ENCODE measurements around the gene TRAIP. TPM values are rescaled to one million over a fixed set of nuclear protein-coding genes. Genes with fewer than 3 reads are reported as not detected.

The TRAIP gene
- total and polyA plus RNA-seq, 2 donors (not counting 1 experiment from before 2014, with no cell fraction given): 5.0 to 8.7 TPM

DNA sequence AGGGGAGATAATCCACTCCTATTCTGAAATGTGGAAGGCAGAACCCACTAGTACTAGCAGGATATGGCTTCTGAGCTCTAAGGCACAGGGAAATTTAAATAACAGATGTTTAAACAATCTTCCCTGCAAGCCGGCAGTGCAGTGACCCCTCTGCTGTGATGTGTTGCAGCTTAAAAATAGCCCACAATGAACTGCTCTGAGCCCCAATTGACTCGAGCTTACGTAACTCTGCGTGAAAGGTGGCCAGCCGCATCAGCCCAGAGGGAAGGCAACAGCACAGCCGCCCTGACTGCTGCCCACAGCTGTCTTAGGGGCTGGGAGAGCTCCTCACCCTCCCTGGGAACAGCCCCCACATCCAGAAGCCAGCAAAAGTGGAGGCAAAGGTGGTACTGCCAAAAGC, 25.8 kb upstream of the TRAIP start:
- POLR2A ChIA-PET: interaction anchor here (0.5 to 1.3 kb wide), 2 partner anchors 9 to 100 kb away, joined by 3 to 4 read pairs; no protein-coding TSS in a partner anchor
- H3K9ac ChIP-seq (ENCODE audit: low read length): no peak overlapping the region
- ATAC-seq (ENCODE audit: low read depth) (no peak), DNase-seq (no peak)
- H3K36me3 ChIP-seq (replicated peaks in 1 of 2; ENCODE audit: control extremely low read depth in 1 of 2, control insufficient read depth in 1 of 2, extremely low read depth in 1 of 2, insufficient read depth in 2 of 2, low read length in 1 of 2): no peaks in the 10 kb centered on the region
- WGBS (ENCODE audit: insufficient coverage): 70% methylated on average over 6 of the region's 6 CpGs
- TF ChIP-seq, protein P1, sequence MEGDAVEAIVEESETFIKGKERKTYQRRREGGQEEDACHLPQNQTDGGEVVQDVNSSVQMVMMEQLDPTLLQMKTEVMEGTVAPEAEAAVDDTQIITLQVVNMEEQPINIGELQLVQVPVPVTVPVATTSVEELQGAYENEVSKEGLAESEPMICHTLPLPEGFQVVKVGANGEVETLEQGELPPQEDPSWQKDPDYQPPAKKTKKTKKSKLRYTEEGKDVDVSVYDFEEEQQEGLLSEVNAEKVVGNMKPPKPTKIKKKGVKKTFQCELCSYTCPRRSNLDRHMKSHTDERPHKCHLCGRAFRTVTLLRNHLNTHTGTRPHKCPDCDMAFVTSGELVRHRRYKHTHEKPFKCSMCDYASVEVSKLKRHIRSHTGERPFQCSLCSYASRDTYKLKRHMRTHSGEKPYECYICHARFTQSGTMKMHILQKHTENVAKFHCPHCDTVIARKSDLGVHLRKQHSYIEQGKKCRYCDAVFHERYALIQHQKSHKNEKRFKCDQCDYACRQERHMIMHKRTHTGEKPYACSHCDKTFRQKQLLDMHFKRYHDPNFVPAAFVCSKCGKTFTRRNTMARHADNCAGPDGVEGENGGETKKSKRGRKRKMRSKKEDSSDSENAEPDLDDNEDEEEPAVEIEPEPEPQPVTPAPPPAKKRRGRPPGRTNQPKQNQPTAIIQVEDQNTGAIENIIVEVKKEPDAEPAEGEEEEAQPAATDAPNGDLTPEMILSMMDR (IDR thresholded peaks at IDR 0.05): no peak
- TF ChIP-seq EZH2 (IDR thresholded peaks at IDR 0.05; ENCODE audit: borderline replicate concordance, insufficient read depth, low read depth, low read length, poor library complexity, severe bottlenecking): no peak
- H3K9me3 ChIP-seq (ENCODE audit: control extremely low read depth in 1 of 3, control insufficient read depth in 2 of 3, insufficient read depth in 1 of 3, low read length in 2 of 3): no peaks in the 10 kb centered on the region
- no peak overlapping the region for H3K4me3 ChIP-seq (ENCODE audit: control extremely low read depth in 1 of 5, extremely low read depth in 1 of 5, insufficient read depth in 1 of 5, low read depth in 2 of 5, low read length in 4 of 5)
- no peak overlapping the region for H3K4me3 Mint-ChIP-seq
- no peak overlapping the region for H2AFZ ChIP-seq (ENCODE audit: insufficient read depth, low read depth, low read length, poor library complexity, severe bottlenecking)
- intact Hi-C loops (cut with micrococcal nuclease): no loop called here
- H3K4me1 ChIP-seq (ENCODE audit: control insufficient read depth in 2 of 2, insufficient read depth in 2 of 2, low read length in 2 of 2): no peaks in the 10 kb centered on the region
- H3K9me3 Mint-ChIP-seq (ENCODE audit: insufficient read depth): no peaks in the 10 kb centered on the region
- CTCF ChIA-PET: interaction anchor here (1.3 kb wide), 1 partner anchor 43 kb away, joined by 3 read pairs; no protein-coding TSS in a partner anchor
- no peak overlapping the region for H3K4me2 ChIP-seq (replicated peaks; ENCODE audit: low read depth, low read length, poor library complexity, severe bottlenecking)
- no peaks in the 10 kb centered on the region for H3K79me2 ChIP-seq (ENCODE audit: control insufficient read depth, insufficient read depth, low read length)
- no peaks in the 10 kb centered on the region for H4K20me1 ChIP-seq (ENCODE audit: control insufficient read depth, insufficient read depth, low read length, poor library complexity, severe bottlenecking)
- H3K4me1 Mint-ChIP-seq: no peaks in the 10 kb centered on the region
- no peak overlapping the region for H3K27ac ChIP-seq (ENCODE audit: low read length in 2 of 2)
- H3K27me3 ChIP-seq (replicated peaks in 1 of 4; ENCODE audit: control extremely low read depth in 1 of 4, control insufficient read depth in 3 of 4, insufficient read depth in 4 of 4, low read length in 3 of 4): no peaks in the 10 kb centered on the region
- H3K27ac Mint-ChIP-seq: no peak overlapping the region
- peaks cover 6% of the 10 kb centered on the region for H3K27me3 Mint-ChIP-seq

DNA sequence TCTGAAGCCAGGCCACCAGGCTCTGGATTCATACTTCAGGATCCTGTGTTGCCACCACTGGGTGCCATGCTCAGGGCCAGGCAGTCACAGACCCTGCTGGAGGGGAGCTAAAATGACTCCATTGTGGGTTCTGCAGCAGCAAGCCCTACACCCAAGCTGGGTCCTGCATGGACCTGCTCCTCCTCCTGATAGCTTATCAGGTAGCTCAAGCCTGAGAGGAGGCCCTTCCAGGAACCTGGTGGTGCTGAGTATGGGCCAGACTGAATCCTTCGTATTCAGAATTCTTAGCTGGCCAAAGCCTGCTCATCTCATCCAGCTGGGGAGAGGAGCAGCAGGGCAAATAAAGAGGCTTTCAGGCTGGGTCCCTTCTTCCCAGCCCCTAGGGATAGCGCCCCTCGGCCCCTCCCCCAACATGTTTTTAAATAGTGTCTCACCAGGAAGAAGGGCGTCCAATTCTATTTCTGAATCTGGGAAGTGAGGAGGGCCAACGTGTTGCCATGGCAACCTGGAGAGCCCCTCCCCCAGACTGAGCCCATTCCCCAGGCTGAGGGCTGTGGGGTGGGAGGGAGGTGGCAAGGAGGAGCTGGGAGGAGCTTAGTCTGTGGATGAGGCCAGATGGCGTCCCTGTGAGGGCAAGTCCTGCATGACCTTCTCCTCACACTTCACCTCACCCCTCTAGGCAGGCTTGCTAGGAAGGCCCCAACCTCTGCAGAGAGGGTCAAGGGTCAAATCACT, 24.4 kb upstream of the TRAIP start:
- Histone ChIP-seq H3K79me2 (ENCODE audit: control insufficient read depth, insufficient read depth, low read length) (no peaks in the 10 kb centered on the region), H3K27me3 (replicated peaks in 1 of 4; ENCODE audit: control extremely low read depth in 1 of 4, control insufficient read depth in 3 of 4, insufficient read depth in 4 of 4, low read length in 3 of 4) (no peaks in the 10 kb centered on the region), H4K20me1 (ENCODE audit: control insufficient read depth, insufficient read depth, low read length, poor library complexity, severe bottlenecking) (no peaks in the 10 kb centered on the region), H3K27ac (ENCODE audit: low read length in 2 of 2) (no peak overlapping the region), H3K9me3 (ENCODE audit: control extremely low read depth in 1 of 3, control insufficient read depth in 2 of 3, insufficient read depth in 1 of 3, low read length in 2 of 3) (no peaks in the 10 kb centered on the region), H3K36me3 (replicated peaks in 1 of 2; ENCODE audit: control extremely low read depth in 1 of 2, control insufficient read depth in 1 of 2, extremely low read depth in 1 of 2, insufficient read depth in 2 of 2, low read length in 1 of 2) (no peaks in the 10 kb centered on the region), H2AFZ (ENCODE audit: insufficient read depth, low read depth, low read length, poor library complexity, severe bottlenecking) (no peak overlapping the region), H3K9ac (ENCODE audit: low read length) (no peak overlapping the region), H3K4me1 (ENCODE audit: control insufficient read depth in 2 of 2, insufficient read depth in 2 of 2, low read length in 2 of 2) (no peaks in the 10 kb centered on the region), H3K4me3 (ENCODE audit: control extremely low read depth in 1 of 5, extremely low read depth in 1 of 5, insufficient read depth in 1 of 5, low read depth in 2 of 5, low read length in 4 of 5) (no peak overlapping the region), H3K4me2 (replicated peaks; ENCODE audit: low read depth, low read length, poor library complexity, severe bottlenecking) (no peak overlapping the region)
- DNase-seq: no peak
- intact Hi-C loops (cut with micrococcal nuclease): no loop called here
- peaks cover 6% of the 10 kb centered on the region for H3K27me3 Mint-ChIP-seq
- CTCF ChIA-PET: no interaction called here
- no peaks in the 10 kb centered on the region for H3K4me1 Mint-ChIP-seq
- TF ChIP-seq EZH2 (IDR thresholded peaks at IDR 0.05; ENCODE audit: borderline replicate concordance, insufficient read depth, low read depth, low read length, poor library complexity, severe bottlenecking): no peak
- TF ChIP-seq, protein P1 (IDR thresholded peaks at IDR 0.05): no peak
- no peaks in the 10 kb centered on the region for H3K9me3 Mint-ChIP-seq (ENCODE audit: insufficient read depth)
- 100% methylated on average over 1 of the region's 6 CpGs for WGBS (ENCODE audit: insufficient coverage)
- ATAC-seq (ENCODE audit: low read depth): no peak
- H3K27ac Mint-ChIP-seq: no peak overlapping the region
- POLR2A ChIA-PET: interaction anchor here (0.6 to 1.3 kb wide), 2 partner anchors 10 to 68 kb away, joined by 3 to 4 read pairs; no protein-coding TSS in a partner anchor
- H3K4me3 Mint-ChIP-seq: no peak overlapping the region
